Mucosa of rectum (tissue), 2 donors: ENCODE data around the gene PHF21B.

Experiments used
- H3K27ac ChIP-seq, 2 donors: one replicate each; pipeline ENCODE4 v1.7.0; 2013; ENCODE audit warnings: inconsistent platforms in 2 of 2, low read depth in 2 of 2, low read length in 2 of 2
- H3K27me3 ChIP-seq, 2 donors: one replicate each; pipeline ENCODE4 v1.7.0; 2013; ENCODE audit warnings: low read length in 2 of 2; ENCODE audit not compliant: control insufficient read depth in 2 of 2, insufficient read depth in 2 of 2
- H3K36me3 ChIP-seq, 2 donors: one replicate each; pipeline ENCODE4 v1.7.0; 2013; ENCODE audit warnings: low read length in 2 of 2; ENCODE audit not compliant: control insufficient read depth in 2 of 2, insufficient read depth in 2 of 2
- H3K4me1 ChIP-seq, 2 donors: one replicate each; pipeline ENCODE4 v1.7.0; 2013; ENCODE audit warnings: low read length in 2 of 2, mild to moderate bottlenecking in 1 of 2; ENCODE audit not compliant: control insufficient read depth in 2 of 2, insufficient read depth in 2 of 2
- H3K4me3 ChIP-seq, 2 donors: one replicate each; pipeline ENCODE4 v1.7.0; 2013; ENCODE audit warnings: low read length in 2 of 2
- H3K9ac ChIP-seq, 2 donors: one replicate each; pipeline ENCODE4 v1.7.0; 2013; ENCODE audit warnings: low read length in 2 of 2, low read depth in 1 of 2, mild to moderate bottlenecking in 1 of 2
- H3K9me3 ChIP-seq, 2 donors: one replicate each; pipeline ENCODE4 v1.7.0; 2013; ENCODE audit warnings: low read length in 2 of 2; ENCODE audit not compliant: control insufficient read depth in 2 of 2
- donor health status: healthy.
- donor health status: Normal muscosa, but diverticular disease.

PHF21B gene

GRCh38 chr22:44883011-44883421 is 126.8 kb downstream of the PHF21B start:
- no peaks in the 10 kb centered on the region for H3K9me3 ChIP-seq
- no peaks in the 10 kb centered on the region for H3K27me3 ChIP-seq
- H3K27ac ChIP-seq, result no peak overlapping the region
- H3K4me3 ChIP-seq, result no peak overlapping the region
- H3K9ac ChIP-seq, result no peak overlapping the region
- H3K4me1 ChIP-seq, result no peaks in the 10 kb centered on the region
- no peaks in the 10 kb centered on the region for H3K36me3 ChIP-seq

GRCh38 chr22:44882226-44882905 is 127.4 kb downstream of the PHF21B start:
- Histone ChIP-seq H3K36me3 (no peaks in the 10 kb centered on the region), H3K27me3 (no peaks in the 10 kb centered on the region), H3K4me3 (no peak overlapping the region), H3K9ac (no peak overlapping the region), H3K9me3 (no peaks in the 10 kb centered on the region), H3K27ac (no peak overlapping the region), H3K4me1 (no peaks in the 10 kb centered on the region)

GRCh38 chr22:44881624-44882023 is 128.2 kb downstream of the PHF21B start:
- H3K4me1 ChIP-seq, result no peaks in the 10 kb centered on the region

GRCh38 chr22:44880610-44881290 is 129.1 kb downstream of the PHF21B start:
- H3K4me1 ChIP-seq, result no peaks in the 10 kb centered on the region
- H3K9me3 ChIP-seq, result no peaks in the 10 kb centered on the region
- no peak overlapping the region for H3K27ac ChIP-seq
- no peak overlapping the region for H3K4me3 ChIP-seq
- H3K36me3 ChIP-seq, result no peaks in the 10 kb centered on the region
- H3K27me3 ChIP-seq, result no peaks in the 10 kb centered on the region
- no peak overlapping the region for H3K9ac ChIP-seq

More at GRCh38 chr22:44881624-44882023, 128.2 kb downstream of the PHF21B start:
- Histone ChIP-seq H3K27me3 (no peaks in the 10 kb centered on the region), H3K4me3 (no peak overlapping the region), H3K9ac (no peak overlapping the region), H3K9me3 (no peaks in the 10 kb centered on the region), H3K27ac (no peak overlapping the region), H3K36me3 (no peaks in the 10 kb centered on the region)

GRCh38 chr22:44879301-44879680 is 130.5 kb downstream of the PHF21B start:
- Histone ChIP-seq H3K27me3 (no peaks in the 10 kb centered on the region), H3K4me1 (no peaks in the 10 kb centered on the region), H3K4me3 (no peak overlapping the region), H3K36me3 (no peaks in the 10 kb centered on the region), H3K9me3 (no peaks in the 10 kb centered on the region), H3K9ac (no peak overlapping the region), H3K27ac (no peak overlapping the region)

GRCh38 chr22:44878483-44879300 is 131.1 kb downstream of the PHF21B start:
- Histone ChIP-seq H3K4me1 (no peaks in the 10 kb centered on the region), H3K36me3 (no peaks in the 10 kb centered on the region), H3K4me3 (no peak overlapping the region), H3K9me3 (no peaks in the 10 kb centered on the region), H3K9ac (no peak overlapping the region), H3K27me3 (no peaks in the 10 kb centered on the region), H3K27ac (no peak overlapping the region)

GRCh38 chr22:44876921-44877320 is 132.9 kb downstream of the PHF21B start:
- Histone ChIP-seq H3K36me3 (no peaks in the 10 kb centered on the region), H3K4me3 (no peak overlapping the region), H3K4me1 (no peaks in the 10 kb centered on the region), H3K9me3 (no peaks in the 10 kb centered on the region), H3K9ac (no peak overlapping the region), H3K27ac (no peak overlapping the region), H3K27me3 (no peaks in the 10 kb centered on the region)

- no peaks in the 10 kb centered on the region for H3K27me3 ChIP-seq
- no peak overlapping the region for H3K9ac ChIP-seq
- no peak overlapping the region for H3K27ac ChIP-seq
- H3K4me1 ChIP-seq, result no peaks in the 10 kb centered on the region
- H3K36me3 ChIP-seq, result no peaks in the 10 kb centered on the region
- H3K4me3 ChIP-seq, result no peak overlapping the region
- H3K9me3 ChIP-seq, result peaks cover 0 to 3% of the 10 kb centered on the region in 2 donors
Measured at GRCh38 chr22:44871782-44872181, 138.0 kb downstream of the PHF21B start.

- no peaks in the 10 kb centered on the region for H3K36me3 ChIP-seq
- no peak overlapping the region for H3K9ac ChIP-seq
- no peak overlapping the region for H3K27ac ChIP-seq
- H3K4me1 ChIP-seq, result no peaks in the 10 kb centered on the region
- no peak overlapping the region for H3K4me3 ChIP-seq
- no peaks in the 10 kb centered on the region for H3K27me3 ChIP-seq
- H3K9me3 ChIP-seq, result peaks cover 0 to 3% of the 10 kb centered on the region in 2 donors
Measured at GRCh38 chr22:44870021-44870420, 139.8 kb downstream of the PHF21B start.

GRCh38 chr22:44869196-44869595 is 140.6 kb downstream of the PHF21B start:
- Histone ChIP-seq H3K9ac (no peak overlapping the region), H3K4me1 (no peaks in the 10 kb centered on the region), H3K36me3 (no peaks in the 10 kb centered on the region), H3K9me3 (peaks cover 0 to 3% of the 10 kb centered on the region in 2 donors), H3K27ac (no peak overlapping the region), H3K4me3 (no peak overlapping the region), H3K27me3 (no peaks in the 10 kb centered on the region)
